HG03342 (cell line): ENCODE measurements around the gene KCTD11.
A peak's percentile ranks its signal among the peaks of the same experiment; 100 is the strongest.

Source experiments
- ATAC-seq: cut with Tn5 transposase; IDR thresholded peaks from one replicate; pipeline ENCODE4 v1.9.1; 2021; ENCODE audit warnings: mild to moderate bottlenecking, moderate library complexity; ENCODE audit not compliant: unreplicated experiment

Gene KCTD11

GRCh38 chr17:7403043-7403726 is 51.2 kb downstream of the KCTD11 start:
- no peak for ATAC-seq

- no peak for ATAC-seq
Observed at GRCh38 chr17:7403727-7403976, 51.7 kb downstream of the KCTD11 start.

GRCh38 chr17:7403977-7404736 is 52.2 kb downstream of the KCTD11 start, which contains the start of gene TMEM256:
TSS of gene TMEM256 (minus strand) at chr17:7404097. CDS start at chr17:7404084, 13 bp downstream.
- peak; percentile 88 for ATAC-seq
